GM23338 (cell line): ENCODE measurements around the gene TMTC2. TPM values are rescaled to one million over a fixed set of nuclear protein-coding genes. Genes with fewer than 3 reads are reported as not detected.

ENCODE experiments used
- ATAC-seq: fragments of 200-7000 bp; cut with Tn5 transposase; 3 replicates; pipeline ENCODE4 v1.9.1; 2020
- DNase-seq: peaks from one replicate; pipeline ENCODE4 v3.0.0-alpha.2; 2015; ENCODE audit warnings: low spot score
- H2AFZ ChIP-seq: fragments of 200-600 bp; sonication (generic); 2 replicates; pipeline ENCODE4 v1.8.0; 2016; ENCODE audit warnings: antibody characterized with exemption, mild to moderate bottlenecking, moderate library complexity
- H3F3A ChIP-seq: fragments of 200-600 bp; sonication (generic); replicated peaks from 2 replicates; pipeline ENCODE4 v1.8.0; 2017; ENCODE audit warnings: antibody characterized with exemption, mixed run types, low read depth
- H3K27ac ChIP-seq: fragments of 200-600 bp; sonication (generic); 2 replicates; pipeline ENCODE4 v1.6.1; 2016; ENCODE audit warnings: low read depth
- H3K27me3 ChIP-seq: fragments of 200-600 bp; sonication (generic); 2 replicates; pipeline ENCODE4 v1.8.0; 2016; ENCODE audit warnings: mild to moderate bottlenecking, mixed run types, moderate library complexity; ENCODE audit not compliant: insufficient read depth
- H3K36me3 ChIP-seq: fragments of 200-600 bp; sonication (generic); 2 replicates; pipeline ENCODE4 v1.8.0; 2016; ENCODE audit warnings: mild to moderate bottlenecking; ENCODE audit not compliant: insufficient read depth
- H3K4me1 ChIP-seq: fragments of 200-600 bp; sonication (generic); 2 replicates; pipeline ENCODE4 v1.8.0; 2016; ENCODE audit warnings: mild to moderate bottlenecking, moderate library complexity; ENCODE audit not compliant: insufficient read depth
- H3K4me2 ChIP-seq: fragments of 200-600 bp; sonication (generic); 2 replicates; pipeline ENCODE4 v1.7.1; 2017; ENCODE audit warnings: mixed run types
- H3K4me3 ChIP-seq: fragments of 200-600 bp; sonication (generic); 2 replicates; pipeline ENCODE4 v1.6.1; 2016; ENCODE audit warnings: mixed run types
- H3K79me2 ChIP-seq: fragments of 200-600 bp; sonication (generic); replicated peaks from 2 replicates; pipeline ENCODE4 v1.8.0; 2017; ENCODE audit warnings: mild to moderate bottlenecking; ENCODE audit not compliant: insufficient read depth
- H3K9me2 ChIP-seq: fragments of 200-600 bp; sonication (generic); 2 replicates; pipeline ENCODE4 v1.8.0; 2017; ENCODE audit not compliant: insufficient read depth
- H4K20me1 ChIP-seq: fragments of 200-600 bp; sonication (generic); replicated peaks from 2 replicates; pipeline ENCODE4 v1.8.0; 2017; ENCODE audit warnings: mild to moderate bottlenecking; ENCODE audit not compliant: insufficient read depth
- H3K27ac Mint-ChIP-seq: 2 replicates; pipeline ENCODE4 v1.8.0; 2020; ENCODE audit warnings: inconsistent platforms, mild to moderate bottlenecking, moderate library complexity, mixed read lengths
- H3K27me3 Mint-ChIP-seq: 3 replicates; pipeline ENCODE4 v1.8.0; 2022; ENCODE audit warnings: low read depth, mild to moderate bottlenecking, moderate library complexity, mixed read lengths, inconsistent platforms; ENCODE audit not compliant: insufficient read depth, poor library complexity
- H3K36me3 Mint-ChIP-seq: 3 replicates; pipeline ENCODE4 v1.8.0; 2021; ENCODE audit warnings: low read depth, mild to moderate bottlenecking, inconsistent platforms, moderate library complexity, mixed read lengths
- H3K4me1 Mint-ChIP-seq: 3 replicates; pipeline ENCODE4 v1.8.0; 2020; ENCODE audit warnings: mild to moderate bottlenecking, inconsistent platforms, mixed read lengths
- H3K4me3 Mint-ChIP-seq: 3 replicates; pipeline ENCODE4 v1.8.0; 2021; ENCODE audit warnings: moderate library complexity, mild to moderate bottlenecking, inconsistent platforms, mixed read lengths
- H3K9me3 Mint-ChIP-seq: 3 replicates; pipeline ENCODE4 v1.8.0; 2020; ENCODE audit warnings: moderate library complexity, mild to moderate bottlenecking, inconsistent platforms, mixed read lengths
- CREB1 ChIP-seq: fragments of 250-450 bp; sonication (Bioruptor Pico); IDR thresholded peaks from 2 replicates; pipeline ENCODE4 v1.5.0; 2020; ENCODE audit warnings: low read depth, mild to moderate bottlenecking, moderate library complexity
- POLR2AphosphoS5 ChIP-seq: IDR thresholded peaks from 2 replicates; pipeline ENCODE4 v1.6.1; 2016; ENCODE audit warnings: antibody characterized with exemption, low read depth
- ZNF114 ChIP-seq: fragments of 250-450 bp; sonication (Bioruptor Pico); IDR thresholded peaks from 2 replicates; pipeline ENCODE4 v1.5.0; 2020; ENCODE audit warnings: mild to moderate bottlenecking, moderate library complexity
- ZNF331 ChIP-seq: fragments of 250-450 bp; sonication (Bioruptor Pico); IDR thresholded peaks from 2 replicates; pipeline ENCODE4 v1.5.0; 2020; ENCODE audit warnings: low read depth, mild to moderate bottlenecking, moderate library complexity
- polyA plus RNA-seq: library from polyadenylated mRNA; unstranded; fragments of >200 nt; fragmentation: Nextera tagmentation; extraction: Ambion mirVana; gene quantifications from 2 replicates; pipeline ENCODE4 v1.2.1, GENCODE V29; 2016
- total RNA-seq: library from RNA; depleted of rRNA; stranded (reverse); fragments of >200 nt; shearing (Covaris generic); gene quantifications from 2 replicates; pipeline ENCODE4 v1.2.3, GENCODE V29; 2014
- TF ChIP-seq, protein P1 (sequence below): fragments of 250-450 bp; sonication (Bioruptor Pico); IDR thresholded peaks from 2 replicates; pipeline ENCODE4 v1.5.0; 2020; ENCODE audit warnings: mild to moderate bottlenecking, moderate library complexity
- TF ChIP-seq, protein P2 (sequence below): IDR thresholded peaks from 2 replicates; pipeline ENCODE4 v1.6.1; 2016; ENCODE audit warnings: antibody characterized with exemption

Gene TMTC2
- total and polyA plus RNA-seq, 2 experiments from 2014 or later = 0.57 to 6.5 TPM

DNA sequence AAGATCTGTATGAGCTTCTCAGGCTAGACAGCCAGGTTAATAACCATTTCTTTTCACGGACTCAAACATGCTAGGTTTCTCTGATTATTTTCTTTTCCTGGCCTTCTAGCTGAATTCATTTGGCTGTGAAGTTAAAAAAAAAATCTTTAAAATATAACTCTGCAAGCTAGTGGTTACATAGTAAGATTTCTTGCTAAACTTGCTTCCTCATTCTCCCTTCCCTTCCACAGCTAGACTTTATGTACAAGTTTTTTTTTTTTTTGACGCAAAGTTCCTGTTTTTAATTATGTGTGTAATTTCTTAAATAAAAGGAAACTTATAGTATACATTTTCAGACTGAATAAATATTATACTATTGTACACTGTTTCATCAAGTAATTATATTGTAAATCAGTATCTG is 145.4 kb downstream of the TMTC2 start (continued):
- TF ChIP-seq, protein P1, sequence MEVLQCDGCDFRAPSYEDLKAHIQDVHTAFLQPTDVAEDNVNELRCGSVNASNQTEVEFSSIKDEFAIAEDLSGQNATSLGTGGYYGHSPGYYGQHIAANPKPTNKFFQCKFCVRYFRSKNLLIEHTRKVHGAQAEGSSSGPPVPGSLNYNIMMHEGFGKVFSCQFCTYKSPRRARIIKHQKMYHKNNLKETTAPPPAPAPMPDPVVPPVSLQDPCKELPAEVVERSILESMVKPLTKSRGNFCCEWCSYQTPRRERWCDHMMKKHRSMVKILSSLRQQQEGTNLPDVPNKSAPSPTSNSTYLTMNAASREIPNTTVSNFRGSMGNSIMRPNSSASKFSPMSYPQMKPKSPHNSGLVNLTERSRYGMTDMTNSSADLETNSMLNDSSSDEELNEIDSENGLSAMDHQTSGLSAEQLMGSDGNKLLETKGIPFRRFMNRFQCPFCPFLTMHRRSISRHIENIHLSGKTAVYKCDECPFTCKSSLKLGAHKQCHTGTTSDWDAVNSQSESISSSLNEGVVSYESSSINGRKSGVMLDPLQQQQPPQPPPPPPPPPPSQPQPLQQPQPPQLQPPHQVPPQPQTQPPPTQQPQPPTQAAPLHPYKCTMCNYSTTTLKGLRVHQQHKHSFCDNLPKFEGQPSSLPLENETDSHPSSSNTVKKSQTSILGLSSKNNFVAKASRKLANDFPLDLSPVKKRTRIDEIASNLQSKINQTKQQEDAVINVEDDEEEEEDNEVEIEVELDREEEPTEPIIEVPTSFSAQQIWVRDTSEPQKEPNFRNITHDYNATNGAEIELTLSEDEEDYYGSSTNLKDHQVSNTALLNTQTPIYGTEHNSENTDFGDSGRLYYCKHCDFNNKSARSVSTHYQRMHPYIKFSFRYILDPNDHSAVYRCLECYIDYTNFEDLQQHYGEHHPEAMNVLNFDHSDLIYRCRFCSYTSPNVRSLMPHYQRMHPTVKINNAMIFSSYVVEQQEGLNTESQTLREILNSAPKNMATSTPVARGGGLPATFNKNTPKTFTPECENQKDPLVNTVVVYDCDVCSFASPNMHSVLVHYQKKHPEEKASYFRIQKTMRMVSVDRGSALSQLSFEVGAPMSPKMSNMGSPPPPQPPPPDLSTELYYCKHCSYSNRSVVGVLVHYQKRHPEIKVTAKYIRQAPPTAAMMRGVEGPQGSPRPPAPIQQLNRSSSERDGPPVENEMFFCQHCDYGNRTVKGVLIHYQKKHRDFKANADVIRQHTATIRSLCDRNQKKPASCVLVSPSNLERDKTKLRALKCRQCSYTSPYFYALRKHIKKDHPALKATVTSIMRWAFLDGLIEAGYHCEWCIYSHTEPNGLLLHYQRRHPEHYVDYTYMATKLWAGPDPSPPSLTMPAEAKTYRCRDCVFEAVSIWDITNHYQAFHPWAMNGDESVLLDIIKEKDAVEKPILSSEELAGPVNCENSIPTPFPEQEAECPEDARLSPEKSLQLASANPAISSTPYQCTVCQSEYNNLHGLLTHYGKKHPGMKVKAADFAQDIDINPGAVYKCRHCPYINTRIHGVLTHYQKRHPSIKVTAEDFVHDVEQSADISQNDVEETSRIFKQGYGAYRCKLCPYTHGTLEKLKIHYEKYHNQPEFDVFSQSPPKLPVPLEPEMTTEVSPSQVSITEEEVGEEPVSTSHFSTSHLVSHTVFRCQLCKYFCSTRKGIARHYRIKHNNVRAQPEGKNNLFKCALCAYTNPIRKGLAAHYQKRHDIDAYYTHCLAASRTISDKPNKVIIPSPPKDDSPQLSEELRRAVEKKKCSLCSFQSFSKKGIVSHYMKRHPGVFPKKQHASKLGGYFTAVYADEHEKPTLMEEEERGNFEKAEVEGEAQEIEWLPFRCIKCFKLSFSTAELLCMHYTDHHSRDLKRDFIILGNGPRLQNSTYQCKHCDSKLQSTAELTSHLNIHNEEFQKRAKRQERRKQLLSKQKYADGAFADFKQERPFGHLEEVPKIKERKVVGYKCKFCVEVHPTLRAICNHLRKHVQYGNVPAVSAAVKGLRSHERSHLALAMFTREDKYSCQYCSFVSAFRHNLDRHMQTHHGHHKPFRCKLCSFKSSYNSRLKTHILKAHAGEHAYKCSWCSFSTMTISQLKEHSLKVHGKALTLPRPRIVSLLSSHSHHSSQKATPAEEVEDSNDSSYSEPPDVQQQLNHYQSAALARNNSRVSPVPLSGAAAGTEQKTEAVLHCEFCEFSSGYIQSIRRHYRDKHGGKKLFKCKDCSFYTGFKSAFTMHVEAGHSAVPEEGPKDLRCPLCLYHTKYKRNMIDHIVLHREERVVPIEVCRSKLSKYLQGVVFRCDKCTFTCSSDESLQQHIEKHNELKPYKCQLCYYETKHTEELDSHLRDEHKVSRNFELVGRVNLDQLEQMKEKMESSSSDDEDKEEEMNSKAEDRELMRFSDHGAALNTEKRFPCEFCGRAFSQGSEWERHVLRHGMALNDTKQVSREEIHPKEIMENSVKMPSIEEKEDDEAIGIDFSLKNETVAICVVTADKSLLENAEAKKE (CRISPR knock-in tag) = no peak
- TF ChIP-seq, protein P2, sequence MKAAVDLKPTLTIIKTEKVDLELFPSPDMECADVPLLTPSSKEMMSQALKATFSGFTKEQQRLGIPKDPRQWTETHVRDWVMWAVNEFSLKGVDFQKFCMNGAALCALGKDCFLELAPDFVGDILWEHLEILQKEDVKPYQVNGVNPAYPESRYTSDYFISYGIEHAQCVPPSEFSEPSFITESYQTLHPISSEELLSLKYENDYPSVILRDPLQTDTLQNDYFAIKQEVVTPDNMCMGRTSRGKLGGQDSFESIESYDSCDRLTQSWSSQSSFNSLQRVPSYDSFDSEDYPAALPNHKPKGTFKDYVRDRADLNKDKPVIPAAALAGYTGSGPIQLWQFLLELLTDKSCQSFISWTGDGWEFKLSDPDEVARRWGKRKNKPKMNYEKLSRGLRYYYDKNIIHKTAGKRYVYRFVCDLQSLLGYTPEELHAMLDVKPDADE = no peak
- no peak for TF ChIP-seq ZNF331 (CRISPR knock-in tag)
- TF ChIP-seq CREB1 (CRISPR knock-in tag) = no peak

DNA sequence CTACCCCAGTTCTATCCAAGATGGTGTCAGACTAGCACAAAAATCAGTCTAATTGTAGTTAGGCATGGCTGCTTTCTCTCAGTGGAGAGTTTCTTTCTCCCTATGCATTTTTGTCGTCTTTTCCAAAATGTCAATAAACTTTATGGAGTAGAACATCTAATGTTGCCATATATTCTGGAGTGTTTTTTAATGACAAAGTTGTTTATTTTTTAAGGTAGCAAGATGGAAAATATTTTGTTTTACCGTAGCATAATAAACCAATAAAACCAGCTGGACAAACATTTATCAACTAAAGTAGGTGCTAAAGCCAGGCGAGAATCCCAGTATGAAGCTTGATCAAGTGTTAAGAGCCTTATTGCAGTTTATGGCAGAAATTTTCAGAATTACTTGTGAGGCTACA is 146.3 kb downstream of the TMTC2 start:
- Histone ChIP-seq H3K79me2 (no peaks in the 10 kb centered on the region), H3K9me2 (no peaks in the 10 kb centered on the region), H3F3A (no peaks in the 10 kb centered on the region), H2AFZ (no peak overlapping the region), H4K20me1 (no peaks in the 10 kb centered on the region), H3K4me2 (no peak overlapping the region), H3K27ac (no peak overlapping the region), H3K4me3 (no peak overlapping the region), H3K4me1 (0 out of 2 replicates have a peak, but pooled peaks cover under 1% of the 10 kb centered on the region), H3K27me3 (no peaks in the 10 kb centered on the region), H3K36me3 (no peaks in the 10 kb centered on the region)
- ATAC-seq (no peak), DNase-seq (no peak)
- Mint-ChIP-seq H3K27me3 (no peaks in the 10 kb centered on the region), H3K4me1 (peaks cover 10% of the 10 kb centered on the region), H3K27ac (no peak overlapping the region), H3K9me3 (no peaks in the 10 kb centered on the region), H3K36me3 (no peaks in the 10 kb centered on the region), H3K4me3 (no peak overlapping the region)
- TF ChIP-seq ZNF114 (CRISPR knock-in tag) (no peak), POLR2AphosphoS5 (no peak), CREB1 (CRISPR knock-in tag) (no peak)
